ENCODE data around the gene C19orf38. TPM values are rescaled to one million over a fixed set of nuclear protein-coding genes. Genes with fewer than 3 reads are reported as not detected.
A peak's percentile ranks its signal among the peaks of the same experiment; 100 is the strongest.

The C19orf38 gene
- total and polyA plus RNA-seq, 9 of the 15 experiments (the other 6 are each of a cell fraction or from before 2014, with no cell fraction given): 0.14 to 0.18 TPM; not detected in 7

DNA sequence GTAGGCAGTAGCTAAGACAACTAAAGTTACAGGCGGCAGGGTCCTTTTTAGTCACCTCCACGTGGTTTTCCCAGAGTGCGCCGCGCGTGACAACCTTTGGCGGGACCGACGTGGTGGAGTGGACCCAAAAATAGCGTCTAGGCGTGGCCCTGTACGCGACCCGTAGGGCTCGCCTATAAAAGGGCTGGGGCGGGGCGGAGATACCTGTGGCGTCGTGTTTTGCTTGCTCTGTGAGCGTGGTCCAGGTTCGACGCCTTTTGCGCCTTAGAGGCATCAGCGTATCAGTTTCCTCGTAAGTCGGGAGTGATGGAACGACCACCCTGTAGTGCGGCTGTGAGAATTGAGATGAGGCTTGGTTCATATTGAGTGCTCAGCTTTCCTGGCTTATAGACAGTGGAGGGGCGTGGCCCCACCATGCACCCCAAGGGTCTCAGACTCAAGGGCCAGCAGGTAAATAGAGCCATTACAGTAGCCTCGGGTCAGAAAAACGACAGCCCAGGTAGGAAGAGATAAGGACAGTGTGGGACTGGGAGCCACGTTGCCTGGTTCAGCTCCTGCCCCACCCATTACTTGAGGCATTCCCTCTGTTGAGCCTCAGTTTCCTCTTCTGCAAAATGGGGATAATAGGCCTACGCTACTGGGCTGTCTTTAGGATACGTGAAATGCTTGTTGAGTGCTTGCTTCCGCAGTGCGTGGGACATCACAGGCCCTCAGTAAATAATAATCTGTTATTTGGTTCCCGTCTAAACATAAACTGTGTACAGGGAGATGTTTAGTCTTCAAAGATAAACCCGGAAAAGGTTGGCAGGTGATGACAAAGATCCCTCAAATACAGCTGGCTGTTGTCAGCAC lies 11.5 kb upstream of the C19orf38 start (continued):
- TF ChIP-seq RBM34 (IDR thresholded peaks at IDR 0.05; ENCODE audit: borderline replicate concordance, insufficient read depth, low read length) (no peak), TBL1XR1 (IDR thresholded peaks at IDR 0.05; ENCODE audit: low read length in 2 of 2) (peak; percentile 62 to 64; a peak in 1 of 4 replicates), NCOA6 (IDR thresholded peaks at IDR 0.05) (no peak), POLR3A (IDR thresholded peaks at IDR 0.05; ENCODE audit: borderline replicate concordance, extremely low read depth, insufficient read depth, insufficient read length) (no peak), ZNF77 (CRISPR knock-in tag; IDR thresholded peaks at IDR 0.05) (no peak), HOXB6 (CRISPR knock-in tag; IDR thresholded peaks at IDR 0.05; ENCODE audit: borderline replicate concordance) (no peak), MYC (IDR thresholded peaks at IDR 0.05; ENCODE audit: low read depth, low read length) (peak; percentile 98), MYC (CRISPR knock-in tag; IDR thresholded peaks at IDR 0.05; ENCODE audit: borderline replicate concordance, low read depth) (no peak; the same call in none of the 2 replicates), MTA2 (IDR thresholded peaks at IDR 0.05; ENCODE audit: low read depth) (no peak), CHCHD3 (CRISPR knock-in tag; IDR thresholded peaks at IDR 0.05) (0 out of 2 replicates have a peak, but pooled peaks have one; percentile 3), TAF15 (IDR thresholded peaks at IDR 0.05; ENCODE audit: low read depth, low read length) (no peak)
- TF ChIP-seq, protein P1, sequence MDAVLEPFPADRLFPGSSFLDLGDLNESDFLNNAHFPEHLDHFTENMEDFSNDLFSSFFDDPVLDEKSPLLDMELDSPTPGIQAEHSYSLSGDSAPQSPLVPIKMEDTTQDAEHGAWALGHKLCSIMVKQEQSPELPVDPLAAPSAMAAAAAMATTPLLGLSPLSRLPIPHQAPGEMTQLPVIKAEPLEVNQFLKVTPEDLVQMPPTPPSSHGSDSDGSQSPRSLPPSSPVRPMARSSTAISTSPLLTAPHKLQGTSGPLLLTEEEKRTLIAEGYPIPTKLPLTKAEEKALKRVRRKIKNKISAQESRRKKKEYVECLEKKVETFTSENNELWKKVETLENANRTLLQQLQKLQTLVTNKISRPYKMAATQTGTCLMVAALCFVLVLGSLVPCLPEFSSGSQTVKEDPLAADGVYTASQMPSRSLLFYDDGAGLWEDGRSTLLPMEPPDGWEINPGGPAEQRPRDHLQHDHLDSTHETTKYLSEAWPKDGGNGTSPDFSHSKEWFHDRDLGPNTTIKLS (IDR thresholded peaks at IDR 0.05; ENCODE audit: borderline replicate concordance, low read depth): peak; percentile 99
- TF ChIP-seq, protein P2, sequence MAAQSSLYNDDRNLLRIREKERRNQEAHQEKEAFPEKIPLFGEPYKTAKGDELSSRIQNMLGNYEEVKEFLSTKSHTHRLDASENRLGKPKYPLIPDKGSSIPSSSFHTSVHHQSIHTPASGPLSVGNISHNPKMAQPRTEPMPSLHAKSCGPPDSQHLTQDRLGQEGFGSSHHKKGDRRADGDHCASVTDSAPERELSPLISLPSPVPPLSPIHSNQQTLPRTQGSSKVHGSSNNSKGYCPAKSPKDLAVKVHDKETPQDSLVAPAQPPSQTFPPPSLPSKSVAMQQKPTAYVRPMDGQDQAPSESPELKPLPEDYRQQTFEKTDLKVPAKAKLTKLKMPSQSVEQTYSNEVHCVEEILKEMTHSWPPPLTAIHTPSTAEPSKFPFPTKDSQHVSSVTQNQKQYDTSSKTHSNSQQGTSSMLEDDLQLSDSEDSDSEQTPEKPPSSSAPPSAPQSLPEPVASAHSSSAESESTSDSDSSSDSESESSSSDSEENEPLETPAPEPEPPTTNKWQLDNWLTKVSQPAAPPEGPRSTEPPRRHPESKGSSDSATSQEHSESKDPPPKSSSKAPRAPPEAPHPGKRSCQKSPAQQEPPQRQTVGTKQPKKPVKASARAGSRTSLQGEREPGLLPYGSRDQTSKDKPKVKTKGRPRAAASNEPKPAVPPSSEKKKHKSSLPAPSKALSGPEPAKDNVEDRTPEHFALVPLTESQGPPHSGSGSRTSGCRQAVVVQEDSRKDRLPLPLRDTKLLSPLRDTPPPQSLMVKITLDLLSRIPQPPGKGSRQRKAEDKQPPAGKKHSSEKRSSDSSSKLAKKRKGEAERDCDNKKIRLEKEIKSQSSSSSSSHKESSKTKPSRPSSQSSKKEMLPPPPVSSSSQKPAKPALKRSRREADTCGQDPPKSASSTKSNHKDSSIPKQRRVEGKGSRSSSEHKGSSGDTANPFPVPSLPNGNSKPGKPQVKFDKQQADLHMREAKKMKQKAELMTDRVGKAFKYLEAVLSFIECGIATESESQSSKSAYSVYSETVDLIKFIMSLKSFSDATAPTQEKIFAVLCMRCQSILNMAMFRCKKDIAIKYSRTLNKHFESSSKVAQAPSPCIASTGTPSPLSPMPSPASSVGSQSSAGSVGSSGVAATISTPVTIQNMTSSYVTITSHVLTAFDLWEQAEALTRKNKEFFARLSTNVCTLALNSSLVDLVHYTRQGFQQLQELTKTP (IDR thresholded peaks at IDR 0.05; ENCODE audit: low read depth in 1 of 2, partially characterized antibody in 2 of 2): peak; percentile 70 to 88
- TF ChIP-seq, protein P3, sequence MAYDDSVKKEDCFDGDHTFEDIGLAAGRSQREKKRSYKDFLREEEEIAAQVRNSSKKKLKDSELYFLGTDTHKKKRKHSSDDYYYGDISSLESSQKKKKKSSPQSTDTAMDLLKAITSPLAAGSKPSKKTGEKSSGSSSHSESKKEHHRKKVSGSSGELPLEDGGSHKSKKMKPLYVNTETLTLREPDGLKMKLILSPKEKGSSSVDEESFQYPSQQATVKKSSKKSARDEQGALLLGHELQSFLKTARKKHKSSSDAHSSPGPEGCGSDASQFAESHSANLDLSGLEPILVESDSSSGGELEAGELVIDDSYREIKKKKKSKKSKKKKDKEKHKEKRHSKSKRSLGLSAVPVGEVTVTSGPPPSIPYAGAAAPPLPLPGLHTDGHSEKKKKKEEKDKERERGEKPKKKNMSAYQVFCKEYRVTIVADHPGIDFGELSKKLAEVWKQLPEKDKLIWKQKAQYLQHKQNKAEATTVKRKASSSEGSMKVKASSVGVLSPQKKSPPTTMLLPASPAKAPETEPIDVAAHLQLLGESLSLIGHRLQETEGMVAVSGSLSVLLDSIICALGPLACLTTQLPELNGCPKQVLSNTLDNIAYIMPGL (CRISPR knock-in tag; IDR thresholded peaks at IDR 0.05): no peak

Measured in K562 (cell line).